ENCODE data around the gene WNT8B. TPM values are rescaled to one million over a fixed set of nuclear protein-coding genes. Genes with fewer than 3 reads are reported as not detected.

The WNT8B gene
- polyA plus RNA-seq, 6 donors from 2014 or later = 0.17 TPM; not detected in 5

- H3K36me3 Mint-ChIP-seq = no peaks in the 10 kb centered on the region
- peaks cover 20 to 41% (median 40%) of the 10 kb centered on the region in 3 donors for H3K27me3 Mint-ChIP-seq
- ATAC-seq (ENCODE audit: low read depth in 2 of 2) (no peak), DNase-seq (no peak)
- no peaks in the 10 kb centered on the region for H3K4me1 Mint-ChIP-seq
- no peak overlapping the region for H3K4me3 Mint-ChIP-seq
- no peak overlapping the region for H3K27ac Mint-ChIP-seq
- no peaks in the 10 kb centered on the region for H3K9me3 Mint-ChIP-seq
Observed at GRCh38 chr10:100468978-100469377, 6.2 kb downstream of the WNT8B start.

GRCh38 chr10:100469756-100470155, 6.9 kb downstream of the WNT8B start:
- Mint-ChIP-seq H3K36me3 (no peaks in the 10 kb centered on the region), H3K9me3 (no peaks in the 10 kb centered on the region), H3K27me3 (peaks cover 25 to 47% (median 41%) of the 10 kb centered on the region in 3 donors), H3K4me3 (no peak overlapping the region), H3K27ac (no peak overlapping the region), H3K4me1 (no peaks in the 10 kb centered on the region)
- DNase-seq (no peak), ATAC-seq (ENCODE audit: low read depth in 2 of 2) (no peak)

GRCh38 chr10:100470367-100470766, 7.6 kb downstream of the WNT8B start:
- ATAC-seq (ENCODE audit: low read depth in 2 of 2) (no peak), DNase-seq (no peak)
- H3K27me3 Mint-ChIP-seq = peaks cover 26 to 44% (median 38%) of the 10 kb centered on the region in 3 donors
- H3K4me1 Mint-ChIP-seq = no peaks in the 10 kb centered on the region
- no peaks in the 10 kb centered on the region for H3K36me3 Mint-ChIP-seq
- H3K27ac Mint-ChIP-seq = no peak overlapping the region
- no peaks in the 10 kb centered on the region for H3K9me3 Mint-ChIP-seq
- H3K4me3 Mint-ChIP-seq = no peak overlapping the region

GRCh38 chr10:100477970-100478369, 15.2 kb downstream of the WNT8B start:
- ATAC-seq (ENCODE audit: low read depth in 2 of 2) = no peak
- Mint-ChIP-seq H3K9me3 (peaks cover 0 to 4% (median 0%) of the 10 kb centered on the region in 7 donors), H3K36me3 (peaks cover 0 to 7% of the 10 kb centered on the region in 2 donors)

GRCh38 chr10:100479037-100479436, 16.2 kb downstream of the WNT8B start:
- Mint-ChIP-seq H3K36me3 (peaks cover 0 to 7% of the 10 kb centered on the region in 2 donors), H3K4me1 (peaks cover 10 to 19% (median 14%) of the 10 kb centered on the region in 3 donors), H3K27me3 (peaks cover 29 to 48% (median 42%) of the 10 kb centered on the region in 3 donors), H3K27ac (no peak overlapping the region), H3K9me3 (peaks cover 0 to 4% (median 0%) of the 10 kb centered on the region in 7 donors), H3K4me3 (no peak overlapping the region)
- no peak for ATAC-seq (ENCODE audit: low read depth in 2 of 2)
- no peak for DNase-seq

More at GRCh38 chr10:100477970-100478369, 15.2 kb downstream of the WNT8B start:
- Mint-ChIP-seq H3K4me1 (peaks cover 6 to 14% (median 11%) of the 10 kb centered on the region in 3 donors), H3K4me3 (no peak overlapping the region), H3K27me3 (peaks cover 36 to 46% (median 41%) of the 10 kb centered on the region in 3 donors), H3K27ac (no peak overlapping the region)
- DNase-seq = no peak

GRCh38 chr10:100480002-100480401, 17.2 kb downstream of the WNT8B start:
- Mint-ChIP-seq H3K27ac (peak overlapping the region in 1 of 6 donors; percentile 41), H3K27me3 (peaks cover 24 to 48% (median 36%) of the 10 kb centered on the region in 3 donors)

GRCh38 chr10:100481462-100482081, 18.8 kb downstream of the WNT8B start:
- H3K4me3 Mint-ChIP-seq = peak overlapping the region; percentile 21 to 91 (median 90)
- H3K9me3 Mint-ChIP-seq = peaks cover 0 to 4% (median 0%) of the 10 kb centered on the region in 7 donors
- H3K27me3 Mint-ChIP-seq = peaks cover 20 to 48% (median 36%) of the 10 kb centered on the region in 3 donors
- DNase-seq = peak; percentile 92
- H3K4me1 Mint-ChIP-seq = peaks cover 10 to 19% (median 14%) of the 10 kb centered on the region in 3 donors
- peak; percentile 97 to 98 for ATAC-seq (ENCODE audit: low read depth in 2 of 2)
- peaks cover under 1 to 7% of the 10 kb centered on the region in 2 donors for H3K36me3 Mint-ChIP-seq
- peak overlapping the region in 3 of 6 donors; percentile 0 to 86 (median 13) for H3K27ac Mint-ChIP-seq

More at GRCh38 chr10:100480002-100480401, 17.2 kb downstream of the WNT8B start:
- no peak for ATAC-seq (ENCODE audit: low read depth in 2 of 2)
- Mint-ChIP-seq H3K4me1 (peaks cover 10 to 19% (median 14%) of the 10 kb centered on the region in 3 donors), H3K9me3 (peaks cover 0 to 4% (median 0%) of the 10 kb centered on the region in 7 donors), H3K36me3 (peaks cover 0 to 7% of the 10 kb centered on the region in 2 donors), H3K4me3 (peak overlapping the region in 1 of 8 donors; percentile 27)
- DNase-seq = no peak

- Mint-ChIP-seq H3K4me1 (peaks cover 10 to 19% (median 14%) of the 10 kb centered on the region in 3 donors), H3K27ac (peak overlapping the region in 1 of 6 donors; percentile 29), H3K36me3 (peaks cover 7 to 8% of the 10 kb centered on the region in 2 donors), H3K27me3 (peaks cover 20 to 48% (median 36%) of the 10 kb centered on the region in 3 donors), H3K4me3 (peak overlapping the region; percentile 21 to 91 (median 90)), H3K9me3 (peaks cover 0 to 4% (median 0%) of the 10 kb centered on the region in 7 donors)
- ATAC-seq (ENCODE audit: low read depth in 2 of 2) = peak; percentile 35 to 41
- DNase-seq = peak; percentile 43
Observed at GRCh38 chr10:100482181-100482833, 19.5 kb downstream of the WNT8B start.

- H3K27me3 Mint-ChIP-seq = peaks cover 20 to 48% (median 36%) of the 10 kb centered on the region in 3 donors
- DNase-seq = no peak
Observed at GRCh38 chr10:100482834-100483185, 20.0 kb downstream of the WNT8B start.

GRCh38 chr10:100483876-100484666, 21.3 kb downstream of the WNT8B start:
- DNase-seq (no peak), ATAC-seq (ENCODE audit: low read depth in 2 of 2) (no peak)
- H3K36me3 Mint-ChIP-seq = peaks cover 13 to 16% of the 10 kb centered on the region in 2 donors
- peaks cover 0 to 4% (median 0%) of the 10 kb centered on the region in 7 donors for H3K9me3 Mint-ChIP-seq
- H3K27me3 Mint-ChIP-seq = peaks cover 16 to 36% (median 24%) of the 10 kb centered on the region in 3 donors
- H3K4me3 Mint-ChIP-seq = peak overlapping the region in 4 of 8 donors; percentile 21 to 85 (median 68)
- no peak overlapping the region for H3K27ac Mint-ChIP-seq
- peaks cover 10 to 19% (median 14%) of the 10 kb centered on the region in 3 donors for H3K4me1 Mint-ChIP-seq

More at GRCh38 chr10:100482834-100483185, 20.0 kb downstream of the WNT8B start:
- Mint-ChIP-seq H3K4me1 (peaks cover 10 to 19% (median 14%) of the 10 kb centered on the region in 3 donors), H3K36me3 (peaks cover 7 to 9% of the 10 kb centered on the region in 2 donors), H3K9me3 (peaks cover 0 to 4% (median 0%) of the 10 kb centered on the region in 7 donors), H3K27ac (peak overlapping the region in 1 of 6 donors; percentile 26), H3K4me3 (peak overlapping the region; percentile 21 to 91 (median 90))
- ATAC-seq (ENCODE audit: low read depth in 2 of 2) = no peak

- Mint-ChIP-seq H3K36me3 (peaks cover 23 to 29% of the 10 kb centered on the region in 2 donors), H3K27ac (peak overlapping the region in 1 of 6 donors; percentile 63), H3K4me3 (no peak overlapping the region), H3K9me3 (peaks cover 0 to 4% (median 0%) of the 10 kb centered on the region in 7 donors), H3K27me3 (peaks cover 5 to 23% (median 16%) of the 10 kb centered on the region in 3 donors), H3K4me1 (peaks cover 10 to 19% (median 14%) of the 10 kb centered on the region in 3 donors)
- no peak for DNase-seq
- no peak for ATAC-seq (ENCODE audit: low read depth in 2 of 2)
Observed at GRCh38 chr10:100485366-100485765, 22.6 kb downstream of the WNT8B start.

- peaks cover 0 to 4% (median 0%) of the 10 kb centered on the region in 7 donors for H3K9me3 Mint-ChIP-seq
- H3K4me1 Mint-ChIP-seq = peaks cover 10 to 19% (median 14%) of the 10 kb centered on the region in 3 donors
- ATAC-seq (ENCODE audit: low read depth in 2 of 2) (no peak), DNase-seq (no peak)
- H3K27me3 Mint-ChIP-seq = peaks cover 4 to 19% (median 12%) of the 10 kb centered on the region in 3 donors
- peaks cover 27 to 30% of the 10 kb centered on the region in 2 donors for H3K36me3 Mint-ChIP-seq
- peak overlapping the region in 1 of 6 donors; percentile 30 for H3K27ac Mint-ChIP-seq
- no peak overlapping the region for H3K4me3 Mint-ChIP-seq
Observed at GRCh38 chr10:100485801-100486495, 23.1 kb downstream of the WNT8B start.
